ENCODE data around the gene TRPM2.

TRPM2 gene

DNA sequence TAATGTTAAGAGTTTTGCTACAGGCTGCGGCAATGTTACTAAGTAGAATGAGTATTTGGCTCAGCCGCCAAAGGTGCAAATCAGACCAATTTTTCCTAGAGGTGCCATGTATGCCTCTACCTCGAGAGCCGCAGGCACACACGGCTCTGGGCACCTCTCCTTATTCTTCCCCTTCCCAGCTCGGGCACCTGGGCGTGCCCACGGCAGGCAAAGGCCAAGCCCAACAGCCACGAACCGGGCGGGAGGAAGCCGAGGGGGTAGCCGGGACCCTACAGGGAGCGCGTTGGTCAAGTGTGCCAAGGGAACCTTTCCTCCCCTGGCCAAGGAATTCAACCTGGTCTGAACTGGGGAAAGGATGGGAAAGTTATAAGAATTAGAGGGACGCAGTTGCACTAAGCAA, 132.9 kb downstream of the TRPM2 start:
- TF ChIP-seq, protein P1, sequence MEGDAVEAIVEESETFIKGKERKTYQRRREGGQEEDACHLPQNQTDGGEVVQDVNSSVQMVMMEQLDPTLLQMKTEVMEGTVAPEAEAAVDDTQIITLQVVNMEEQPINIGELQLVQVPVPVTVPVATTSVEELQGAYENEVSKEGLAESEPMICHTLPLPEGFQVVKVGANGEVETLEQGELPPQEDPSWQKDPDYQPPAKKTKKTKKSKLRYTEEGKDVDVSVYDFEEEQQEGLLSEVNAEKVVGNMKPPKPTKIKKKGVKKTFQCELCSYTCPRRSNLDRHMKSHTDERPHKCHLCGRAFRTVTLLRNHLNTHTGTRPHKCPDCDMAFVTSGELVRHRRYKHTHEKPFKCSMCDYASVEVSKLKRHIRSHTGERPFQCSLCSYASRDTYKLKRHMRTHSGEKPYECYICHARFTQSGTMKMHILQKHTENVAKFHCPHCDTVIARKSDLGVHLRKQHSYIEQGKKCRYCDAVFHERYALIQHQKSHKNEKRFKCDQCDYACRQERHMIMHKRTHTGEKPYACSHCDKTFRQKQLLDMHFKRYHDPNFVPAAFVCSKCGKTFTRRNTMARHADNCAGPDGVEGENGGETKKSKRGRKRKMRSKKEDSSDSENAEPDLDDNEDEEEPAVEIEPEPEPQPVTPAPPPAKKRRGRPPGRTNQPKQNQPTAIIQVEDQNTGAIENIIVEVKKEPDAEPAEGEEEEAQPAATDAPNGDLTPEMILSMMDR (IDR thresholded peaks at IDR 0.05; ENCODE audit: low read length, missing control alignments): no peak
- DNase-seq (ENCODE audit: low read depth): no peak
- H3K4me3 ChIP-seq (replicated peaks; ENCODE audit: low read depth, low read length): no peak overlapping the region

DNA sequence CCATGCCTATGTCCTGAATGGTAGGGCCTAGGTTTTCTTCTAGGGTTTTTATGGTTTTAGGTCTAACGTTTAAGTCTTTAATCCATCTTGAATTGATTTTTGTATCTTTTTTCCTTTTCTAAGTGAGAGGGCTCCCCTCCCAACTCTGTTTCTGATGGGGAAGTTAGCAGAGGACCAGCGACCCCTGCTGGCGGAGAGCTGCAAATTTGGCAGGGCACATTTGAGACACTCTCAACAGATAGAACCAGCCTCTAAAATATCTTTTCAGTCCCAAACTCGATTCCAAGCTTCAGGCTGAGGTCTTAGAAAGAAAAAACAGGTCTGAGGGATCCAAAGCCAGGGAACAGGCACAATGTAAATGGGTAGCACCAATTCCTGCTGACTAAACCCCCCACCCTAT, 134.4 kb downstream of the TRPM2 start:
- H3K4me3 ChIP-seq (replicated peaks; ENCODE audit: low read depth, low read length): no peak overlapping the region
- TF ChIP-seq, protein P1 (IDR thresholded peaks at IDR 0.05; ENCODE audit: low read length, missing control alignments): peak; percentile 62
- peak; percentile 46 for DNase-seq (ENCODE audit: low read depth)

DNA sequence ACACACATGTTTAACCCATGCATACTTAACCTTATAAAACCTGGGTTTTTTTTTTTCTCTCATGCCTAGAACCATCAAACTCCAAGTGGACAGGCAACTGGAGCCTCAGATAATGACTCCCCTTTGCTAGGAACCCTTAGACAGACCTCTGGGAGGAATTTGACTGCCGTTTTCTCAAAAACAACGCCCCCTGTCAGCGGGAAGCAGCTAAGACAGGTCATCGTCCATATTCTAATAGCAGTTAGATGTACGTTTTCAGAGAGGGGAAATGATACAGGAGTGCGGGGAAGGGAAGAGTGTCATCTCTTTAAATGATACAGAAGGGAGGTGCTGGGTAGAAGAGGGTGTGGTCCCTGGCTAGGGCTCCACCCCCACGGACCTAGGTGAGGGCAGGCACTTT, 136.5 kb downstream of the TRPM2 start:
- H3K4me3 ChIP-seq (replicated peaks; ENCODE audit: low read depth, low read length): no peak overlapping the region
- TF ChIP-seq, protein P1 (IDR thresholded peaks at IDR 0.05; ENCODE audit: low read length, missing control alignments): peak; percentile 17
- no peak for DNase-seq (ENCODE audit: low read depth)

DNA sequence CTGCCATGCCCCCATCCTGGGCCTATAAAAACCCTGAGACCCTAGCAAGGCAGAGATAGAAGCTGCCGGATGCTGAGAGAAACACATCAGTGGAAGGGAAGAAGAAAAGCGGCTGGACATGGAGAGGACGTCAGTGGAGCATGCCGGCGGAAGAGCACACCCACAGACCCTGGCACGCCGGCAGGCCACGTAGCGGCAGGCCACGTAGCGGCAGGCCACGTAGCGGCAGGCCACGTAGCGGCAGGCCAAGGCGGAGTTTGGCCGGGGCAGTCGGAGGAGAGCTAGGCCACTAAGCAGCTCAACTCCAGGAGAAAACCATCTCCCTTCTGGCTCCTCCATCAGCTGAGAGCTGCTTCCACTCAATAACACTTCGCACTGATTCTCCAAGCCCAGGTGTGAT, 137.0 kb downstream of the TRPM2 start:
- DNase-seq (ENCODE audit: low read depth): no peak
- TF ChIP-seq, protein P1 (IDR thresholded peaks at IDR 0.05; ENCODE audit: low read length, missing control alignments): no peak
- H3K4me3 ChIP-seq (replicated peaks; ENCODE audit: low read depth, low read length): no peak overlapping the region

DNA sequence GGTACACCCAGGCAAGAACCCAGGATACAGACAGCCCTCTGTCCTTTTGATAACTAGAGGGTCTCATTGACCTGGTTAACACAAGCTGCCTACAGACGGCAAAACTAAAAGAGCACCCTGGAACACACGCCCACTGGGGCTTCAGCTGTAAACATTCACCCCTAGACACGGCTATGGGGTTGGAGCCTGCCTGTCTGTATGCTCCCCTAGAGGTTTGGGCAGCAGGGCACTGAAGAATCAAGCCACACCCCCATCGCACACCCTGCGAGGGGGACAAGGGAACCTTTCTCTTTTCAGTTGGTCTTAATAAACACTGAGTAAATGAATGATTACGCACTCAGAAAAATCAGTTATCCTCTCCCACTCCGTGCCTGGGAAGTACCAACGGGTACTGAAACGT, 137.4 kb downstream of the TRPM2 start:
- TF ChIP-seq, protein P1 (IDR thresholded peaks at IDR 0.05; ENCODE audit: low read length, missing control alignments): no peak
- no peak overlapping the region for H3K4me3 ChIP-seq (replicated peaks; ENCODE audit: low read depth, low read length)
- no peak for DNase-seq (ENCODE audit: low read depth)
